Astrocyte of the spinal cord (primary cell): ENCODE measurements around the gene FLT1.

Experiments
- DNase-seq: peaks from one replicate; pipeline ENCODE4 v3.0.0; 2011; ENCODE audit warnings: low read depth, low spot score
- H3K4me3 ChIP-seq: 2 replicates; pipeline ENCODE4 v1.5.1; 2011; ENCODE audit warnings: low read depth, mild to moderate bottlenecking, low read length, moderate library complexity
- CTCF ChIP-seq: IDR thresholded peaks from 2 replicates; pipeline ENCODE4 v1.5.1; 2012; ENCODE audit warnings: low read depth, mild to moderate bottlenecking, low read length, inconsistent platforms
- in situ Hi-C: cut with HindIII; loops from 2 replicates; pipeline ENCODE4 v1.10.0; 2017; ENCODE audit warnings: low sequenced_read_pairs

Gene FLT1

GRCh38 chr13:28258417-28258816 is 236.5 kb downstream of the FLT1 start:
- H3K4me3 ChIP-seq: no peak overlapping the region
- DNase-seq: no peak
- in situ Hi-C loops: no loop called here
- TF ChIP-seq CTCF: no peak

- in situ Hi-C loops: no loop called here
- H3K4me3 ChIP-seq: no peak overlapping the region
- DNase-seq: no peak
- TF ChIP-seq CTCF: no peak
Observed at GRCh38 chr13:28257305-28257704, 237.6 kb downstream of the FLT1 start.

GRCh38 chr13:28252547-28252946 is 242.4 kb downstream of the FLT1 start:
- no peak for TF ChIP-seq CTCF
- no peak overlapping the region for H3K4me3 ChIP-seq
- in situ Hi-C loops: no loop called here
- no peak for DNase-seq

- in situ Hi-C loops: no loop called here
- no peak for TF ChIP-seq CTCF
- H3K4me3 ChIP-seq: no peak overlapping the region
- DNase-seq: no peak
Observed at GRCh38 chr13:28251466-28251865, 243.5 kb downstream of the FLT1 start.

GRCh38 chr13:28250542-28250941 is 244.4 kb downstream of the FLT1 start:
- no peak for TF ChIP-seq CTCF
- in situ Hi-C loops: no loop called here
- no peak for DNase-seq
- H3K4me3 ChIP-seq: no peak overlapping the region
